Right ventricle myocardium inferior (tissue), 1 donor: ENCODE data around the gene OAT. TPM values are rescaled to one million over a fixed set of nuclear protein-coding genes. Genes with fewer than 3 reads are reported as not detected.
"Not testable (repeated sequence)": the region's sequence is repeated elsewhere in the genome, so short reads cannot be mapped to it uniquely, and the experiment has no call there.

Experiments used
- ATAC-seq: fragments of 200-7000 bp; cut with Tn5 transposase; one replicate; pipeline ENCODE4 v1.9.1; 2020; ENCODE audit warnings: mild to moderate bottlenecking, moderate library complexity
- DNase-seq: peaks from one replicate; pipeline ENCODE4 v3.0.0; 2021; ENCODE audit errors: missing footprints
- intact Hi-C: fragments of 100-400 bp; cut with DNase I; formaldehyde crosslinking; loops from one replicate; pipeline ENCODE4 v1.11.0; 2022
- total RNA-seq: library from RNA; stranded (reverse); fragmentation: NEBNext Ultra II Directional; extraction: Animal tissue kit (Norgen Biotek cat#: 25700); gene quantifications from one replicate; pipeline ENCODE4 v1.2.1, GENCODE V29; 2021
- donor health status: DM: no; HTN: yes; CAD: no; lungs with severe emphysema.

Gene OAT
- total RNA-seq, 1 donor from 2014 or later: 27.3 TPM

- ATAC-seq (no peak), DNase-seq (no peak)
- intact Hi-C loops: loop anchor here (5.0 to 10.0 kb wide), 2 partner anchors 121 to 803 kb away; no protein-coding TSS in a partner anchor
Observed at GRCh38 chr10:124385627-124386185, 33.0 kb downstream of the OAT start.

GRCh38 chr10:124384591-124385190, 34.0 kb downstream of the OAT start:
- DNase-seq (no peak), ATAC-seq (no peak)
- intact Hi-C loops: loop anchor here (5.0 to 10.0 kb wide), 2 partner anchors 120 to 802 kb away; no protein-coding TSS in a partner anchor

GRCh38 chr10:124384172-124384571, 34.6 kb downstream of the OAT start:
- intact Hi-C loops: loop anchor here (10.0 kb wide), 1 partner anchor 119 kb away; no protein-coding TSS in a partner anchor
- DNase-seq (no peak), ATAC-seq (no peak)

- intact Hi-C loops: loop anchor here (10.0 kb wide), 1 partner anchor 119 kb away; no protein-coding TSS in a partner anchor
- DNase-seq (no peak), ATAC-seq (no peak)
Observed at GRCh38 chr10:124383496-124383895, 35.2 kb downstream of the OAT start.

GRCh38 chr10:124381011-124381611, 37.6 kb downstream of the OAT start:
- ATAC-seq (no peak), DNase-seq (no peak)
- intact Hi-C loops: loop anchor here (10.0 kb wide), 1 partner anchor 116 kb away; no protein-coding TSS in a partner anchor

- ATAC-seq: no peak
- no peak for DNase-seq
- intact Hi-C loops: loop anchor here (10.0 kb wide), 1 partner anchor 116 kb away; no protein-coding TSS in a partner anchor
Observed at GRCh38 chr10:124380256-124380995, 38.3 kb downstream of the OAT start.

- ATAC-seq (no peak), DNase-seq (no peak)
- intact Hi-C loops: loop anchor here (10.0 kb wide), 1 partner anchor 115 kb away; no protein-coding TSS in a partner anchor
Observed at GRCh38 chr10:124379609-124380193, 39.0 kb downstream of the OAT start.

- DNase-seq (peak; percentile 9), ATAC-seq (no peak)
- intact Hi-C loops: no loop called here
Observed at GRCh38 chr10:124378881-124379471, 39.7 kb downstream of the OAT start.

- intact Hi-C loops: no loop called here
- DNase-seq: peak; percentile 41
- ATAC-seq: no peak
Observed at GRCh38 chr10:124378271-124378670, 40.5 kb downstream of the OAT start.

GRCh38 chr10:124377101-124377500, 41.6 kb downstream of the OAT start:
- ATAC-seq: no peak
- DNase-seq: no peak
- intact Hi-C loops: no loop called here

- no peak for DNase-seq
- no peak for ATAC-seq
- intact Hi-C loops: no loop called here
Observed at GRCh38 chr10:124376411-124376810, 42.3 kb downstream of the OAT start.

- DNase-seq (no peak), ATAC-seq (no peak)
- intact Hi-C loops: no loop called here
Observed at GRCh38 chr10:124375691-124376090, 43.0 kb downstream of the OAT start.

GRCh38 chr10:124375353-124375614, 43.4 kb downstream of the OAT start:
- intact Hi-C loops: no loop called here
- DNase-seq (no peak), ATAC-seq (no peak)

GRCh38 chr10:124374535-124375352, 44.0 kb downstream of the OAT start:
- intact Hi-C loops: no loop called here
- DNase-seq: no peak
- ATAC-seq: no peak

- intact Hi-C loops: no loop called here
- ATAC-seq (no peak), DNase-seq (no peak)
Observed at GRCh38 chr10:124372899-124373298, 45.8 kb downstream of the OAT start.

- intact Hi-C loops: no loop called here
- ATAC-seq: no peak
- no peak for DNase-seq
Observed at GRCh38 chr10:124370426-124370825, 48.3 kb downstream of the OAT start.

GRCh38 chr10:124369986-124370385, 48.7 kb downstream of the OAT start:
- intact Hi-C loops: no loop called here
- ATAC-seq (no peak), DNase-seq (no peak)

GRCh38 chr10:124369533-124369932, 49.2 kb downstream of the OAT start:
- intact Hi-C loops, DNase-seq, ATAC-seq: not testable (repeated sequence)
